Erythroblast (primary cell): ENCODE results near the gene EPHB2.

Experiments used
- GATA1 ChIP-seq: IDR thresholded peaks from 2 replicates; pipeline ENCODE4 v1.6.1; 2011; ENCODE audit warnings: low read depth, mild to moderate bottlenecking, control low read depth, low read length, moderate library complexity
- POLR2A ChIP-seq: IDR thresholded peaks from 2 replicates; pipeline ENCODE4 v1.6.1; 2011; ENCODE audit warnings: mild to moderate bottlenecking, low read length

- TF ChIP-seq POLR2A (no peak), GATA1 (no peak)
Observed at GRCh38 chr1:22880174-22880601, 169.5 kb downstream of the EPHB2 start.
